SU-DHL-6 (cell line): ENCODE results near the gene CNTN4.

Experiments
- H2AFZ ChIP-seq: fragments of 200-600 bp; sonication (generic); 2 replicates; pipeline ENCODE4 v1.6.1; 2014; ENCODE audit warnings: low read depth, mild to moderate bottlenecking, moderate library complexity, mixed read lengths, antibody characterized with exemption, low read length; ENCODE audit not compliant: severe bottlenecking
- H3F3A ChIP-seq: fragments of 200-600 bp; shearing (Covaris generic); 2 replicates; pipeline ENCODE4 v1.6.0; 2016; ENCODE audit warnings: antibody characterized with exemption, mild to moderate bottlenecking; ENCODE audit not compliant: insufficient read depth
- H3K27ac ChIP-seq: fragments of 200-600 bp; sonication (generic); 2 replicates; pipeline ENCODE4 v1.5.1; 2016; ENCODE audit warnings: low read depth, mild to moderate bottlenecking, low read length, moderate library complexity, mixed read lengths
- H3K27me3 ChIP-seq: fragments of 200-600 bp; sonication (generic), shearing (Covaris generic); 2 replicates; pipeline ENCODE4 v1.6.0; 2014; ENCODE audit warnings: mild to moderate bottlenecking, low read length
- H3K36me3 ChIP-seq: fragments of 200-600 bp; sonication (generic); 2 replicates; pipeline ENCODE4 v1.6.1; 2014; ENCODE audit warnings: mild to moderate bottlenecking, low read length, mixed read lengths
- H3K4me2 ChIP-seq: fragments of 300-600, 200-600 bp; shearing (Covaris generic), sonication (generic); 2 replicates; pipeline ENCODE4 v1.6.0; 2014; ENCODE audit warnings: low read length, low read depth, mild to moderate bottlenecking; ENCODE audit not compliant: poor library complexity, severe bottlenecking
- H3K4me3 ChIP-seq: fragments of 200-600 bp; sonication (generic); 2 replicates; pipeline ENCODE4 v1.5.1; 2014; ENCODE audit warnings: antibody characterized with exemption, low read length, mild to moderate bottlenecking, mixed read lengths; ENCODE audit not compliant: insufficient read depth, poor library complexity, severe bottlenecking
- H3K79me2 ChIP-seq: fragments of 200-600 bp; sonication (generic); 2 replicates; pipeline ENCODE4 v1.6.1; 2014; ENCODE audit warnings: mild to moderate bottlenecking, low read length, moderate library complexity; ENCODE audit not compliant: insufficient read depth
- H3K9ac ChIP-seq: fragments of 200-600 bp; sonication (generic); 2 replicates; pipeline ENCODE4 v1.7.0; 2014; ENCODE audit warnings: mild to moderate bottlenecking, low read length
- H3K9me2 ChIP-seq: fragments of 200-600 bp; sonication (generic); replicated peaks from 2 replicates; pipeline ENCODE4 v1.6.1; 2014; ENCODE audit warnings: low read length; ENCODE audit not compliant: insufficient read depth
- H3K9me3 ChIP-seq: fragments of 200-600 bp; sonication (generic); 2 replicates; pipeline ENCODE4 v1.6.1; 2014; ENCODE audit warnings: low read length, mixed read lengths; ENCODE audit not compliant: insufficient read depth
- H4K20me1 ChIP-seq: fragments of 200-600 bp; sonication (generic); 2 replicates; pipeline ENCODE4 v1.6.1; 2014; ENCODE audit warnings: low read depth, mild to moderate bottlenecking, antibody characterized with exemption, low read length, moderate library complexity, mixed read lengths
- CTCF ChIP-seq: fragments of 200-600 bp; sonication (generic); IDR thresholded peaks from one replicate; pipeline ENCODE4 v1.5.1; 2017; ENCODE audit warnings: antibody characterized with exemption, mild to moderate bottlenecking, low read length, moderate library complexity; ENCODE audit not compliant: insufficient read depth, poor library complexity, severe bottlenecking
- EZH2phosphoT487 ChIP-seq: fragments of 200-600 bp; sonication (generic), shearing (Covaris generic); conservative IDR thresholded peaks from 2 replicates; pipeline ENCODE4 v1.6.1; 2018; ENCODE audit warnings: mild to moderate bottlenecking, antibody characterized with exemption, low read length, moderate library complexity, mixed read lengths

The CNTN4 gene

GRCh38 chr3:2701471-2701870, 602.8 kb downstream of the CNTN4 start:
- Histone ChIP-seq H3K9me3 (no peaks in the 10 kb centered on the region), H3K9ac (no peak overlapping the region), H3K27ac (no peak overlapping the region), H3K36me3 (no peaks in the 10 kb centered on the region), H4K20me1 (no peaks in the 10 kb centered on the region), H3K9me2 (no peaks in the 10 kb centered on the region), H2AFZ (no peak overlapping the region), H3K4me2 (no peak overlapping the region), H3K4me3 (no peak overlapping the region), H3K79me2 (no peaks in the 10 kb centered on the region), H3F3A (no peaks in the 10 kb centered on the region), H3K27me3 (no peaks in the 10 kb centered on the region)
- TF ChIP-seq CTCF (no peak), EZH2phosphoT487 (no peak)

- no peak overlapping the region for H3K9ac ChIP-seq
These were observed 607.6 kb downstream of the CNTN4 start for GRCh38 chr3:2706144-2706835.

GRCh38 chr3:2706836-2707210, 608.2 kb downstream of the CNTN4 start:
- H3K79me2 ChIP-seq = no peaks in the 10 kb centered on the region
- no peak overlapping the region for H3K4me2 ChIP-seq
- no peaks in the 10 kb centered on the region for H3K36me3 ChIP-seq
- no peaks in the 10 kb centered on the region for H3K9me3 ChIP-seq
- no peaks in the 10 kb centered on the region for H3K27me3 ChIP-seq
- no peaks in the 10 kb centered on the region for H3F3A ChIP-seq
- no peaks in the 10 kb centered on the region for H4K20me1 ChIP-seq
- H2AFZ ChIP-seq = no peak overlapping the region
- H3K27ac ChIP-seq = no peak overlapping the region
- H3K9me2 ChIP-seq = no peaks in the 10 kb centered on the region
- TF ChIP-seq EZH2phosphoT487 (no peak), CTCF (no peak)
- H3K9ac ChIP-seq = no peak overlapping the region
- no peak overlapping the region for H3K4me3 ChIP-seq

More at GRCh38 chr3:2706144-2706835, 607.6 kb downstream of the CNTN4 start:
- no peaks in the 10 kb centered on the region for H4K20me1 ChIP-seq
- H3K9me3 ChIP-seq = no peaks in the 10 kb centered on the region
- no peaks in the 10 kb centered on the region for H3K9me2 ChIP-seq
- H3K27me3 ChIP-seq = no peaks in the 10 kb centered on the region
- no peak overlapping the region for H3K4me2 ChIP-seq
- H3K79me2 ChIP-seq = no peaks in the 10 kb centered on the region
- H3K36me3 ChIP-seq = no peaks in the 10 kb centered on the region
- H3F3A ChIP-seq = no peaks in the 10 kb centered on the region
- no peak overlapping the region for H3K4me3 ChIP-seq
- H2AFZ ChIP-seq = no peak overlapping the region
- TF ChIP-seq CTCF (no peak), EZH2phosphoT487 (no peak)
- no peak overlapping the region for H3K27ac ChIP-seq
